HepG2 (cell line): ENCODE measurements around the gene ANKRD29.

Experiments
- EZH2 ChIP-seq: conservative IDR thresholded peaks from 2 replicates; pipeline ENCODE4 v1.6.1; 2012; ENCODE audit warnings: mild to moderate bottlenecking, low read depth, low read length, moderate library complexity
- KDM5A ChIP-seq: fragments of 200-600 bp; sonication (generic); IDR thresholded peaks from 2 replicates; pipeline ENCODE4 v1.7.0; 2018; ENCODE audit warnings: antibody characterized with exemption, mild to moderate bottlenecking, low read length, borderline replicate concordance
- MAX ChIP-seq: IDR thresholded peaks from 2 replicates; pipeline ENCODE4 v1.6.1; 2012; ENCODE audit warnings: inconsistent platforms
- MIER2 ChIP-seq: IDR thresholded peaks from 2 replicates; pipeline ENCODE4 v1.6.1; 2016; ENCODE audit warnings: missing biosample characterization, missing genetic modification reagents
- MIXL1 ChIP-seq: IDR thresholded peaks from 2 replicates; pipeline ENCODE4 v1.6.1; 2016
- PHB2 ChIP-seq: fragments of 450-650 bp; IDR thresholded peaks from 2 replicates; pipeline ENCODE4 v1.6.1; 2018; ENCODE audit not compliant: partially characterized antibody
- POLR2A ChIP-seq, 2 experiments: IDR thresholded peaks; 2 replicates each; pipeline ENCODE4 v1.6.1; 2011; ENCODE audit warnings: low read depth in 2 of 2, low read length in 2 of 2, mild to moderate bottlenecking in 1 of 2, moderate library complexity in 1 of 2; ENCODE audit not compliant: insufficient read depth in 1 of 2
- TCF12 ChIP-seq, 2 experiments: fragments of 450-650 bp in 1 of 2; sonication (generic) in 1 of 2; formaldehyde crosslinking in 1 of 2; IDR thresholded peaks; 2 replicates each; pipeline versions ENCODE4 v1.6.1 to v1.8.0; 2017 to 2022; ENCODE audit warnings: antibody characterized with exemption in 1 of 2, mild to moderate bottlenecking in 1 of 2, missing genetic modification reagents in 1 of 2, moderate library complexity in 1 of 2
- TP53 ChIP-seq: sonication (generic); formaldehyde crosslinking; conservative IDR thresholded peaks from 2 replicates; pipeline ENCODE4 v1.4.0; 2020; ENCODE audit warnings: missing genetic modification reagents
- ZNF776 ChIP-seq: sonication (generic); formaldehyde crosslinking; IDR thresholded peaks from 2 replicates; pipeline ENCODE4 v1.4.0; 2020; ENCODE audit warnings: mild to moderate bottlenecking, missing genetic modification reagents
- ZZZ3 ChIP-seq: sonication (generic); formaldehyde crosslinking; IDR thresholded peaks from 2 replicates; pipeline ENCODE4 v1.4.0; 2020; ENCODE audit warnings: missing genetic modification reagents, mild to moderate bottlenecking, borderline replicate concordance
- TF ChIP-seq, protein P1 (sequence below): IDR thresholded peaks from 2 replicates; pipeline ENCODE4 v1.6.1; 2018; ENCODE audit warnings: missing genetic modification reagents

- peak; percentile 73; the same call in 1 of the 2 replicates for TF ChIP-seq ZNF776 (CRISPR knock-in tag)
- TF ChIP-seq, protein P1, sequence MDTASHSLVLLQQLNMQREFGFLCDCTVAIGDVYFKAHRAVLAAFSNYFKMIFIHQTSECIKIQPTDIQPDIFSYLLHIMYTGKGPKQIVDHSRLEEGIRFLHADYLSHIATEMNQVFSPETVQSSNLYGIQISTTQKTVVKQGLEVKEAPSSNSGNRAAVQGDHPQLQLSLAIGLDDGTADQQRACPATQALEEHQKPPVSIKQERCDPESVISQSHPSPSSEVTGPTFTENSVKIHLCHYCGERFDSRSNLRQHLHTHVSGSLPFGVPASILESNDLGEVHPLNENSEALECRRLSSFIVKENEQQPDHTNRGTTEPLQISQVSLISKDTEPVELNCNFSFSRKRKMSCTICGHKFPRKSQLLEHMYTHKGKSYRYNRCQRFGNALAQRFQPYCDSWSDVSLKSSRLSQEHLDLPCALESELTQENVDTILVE (CRISPR knock-in tag): peak; percentile 44; the same call in 1 of the 2 replicates
- no peak for TF ChIP-seq EZH2
- TF ChIP-seq MAX: peak; percentile 65
- TF ChIP-seq MIXL1 (CRISPR knock-in tag): no peak
- TF ChIP-seq PHB2: no peak
- peak; percentile 72 to 73 for TF ChIP-seq POLR2A (IDR thresholded peaks at IDR 0.05; ENCODE audit: insufficient read depth in 1 of 2, low read depth in 2 of 2, low read length in 2 of 2)
- peak; percentile 74; the same call in 1 of the 2 replicates for TF ChIP-seq KDM5A
- TF ChIP-seq MIER2 (CRISPR knock-in tag): 0 out of 2 replicates have a peak, but pooled peaks have one; percentile 20
- no peak for TF ChIP-seq ZZZ3 (CRISPR knock-in tag)
- TF ChIP-seq TCF12 (IDR thresholded peaks at IDR 0.05): no peak
- no peak for TF ChIP-seq TCF12 (CRISPR knock-in tag; IDR thresholded peaks at IDR 0.05)
- TF ChIP-seq TP53 (CRISPR knock-in tag): no peak
These were observed 76.2 kb downstream of the ANKRD29 start, which contains the start of gene NPC1 for GRCh38 chr18:23586249-23587196.
